IPS-18c (cell line): Measurements from ENCODE around the gene INTS1.

Experiments used
- H3K4me3 ChIP-seq: 2 replicates; pipeline ENCODE4 v1.7.0; 2013; ENCODE audit warnings: low read depth, mild to moderate bottlenecking, low read length, moderate library complexity; ENCODE audit not compliant: insufficient read depth
- H3K9me3 ChIP-seq: one replicate; pipeline ENCODE4 v1.6.1; 2013; ENCODE audit warnings: mild to moderate bottlenecking, low read length, moderate library complexity; ENCODE audit not compliant: control insufficient read depth, insufficient read depth

Gene INTS1

GRCh38 chr7:1498370-1499305, 5.6 kb downstream of the INTS1 start:
- no peak overlapping the region for H3K4me3 ChIP-seq
- no peaks in the 10 kb centered on the region for H3K9me3 ChIP-seq

DNA sequence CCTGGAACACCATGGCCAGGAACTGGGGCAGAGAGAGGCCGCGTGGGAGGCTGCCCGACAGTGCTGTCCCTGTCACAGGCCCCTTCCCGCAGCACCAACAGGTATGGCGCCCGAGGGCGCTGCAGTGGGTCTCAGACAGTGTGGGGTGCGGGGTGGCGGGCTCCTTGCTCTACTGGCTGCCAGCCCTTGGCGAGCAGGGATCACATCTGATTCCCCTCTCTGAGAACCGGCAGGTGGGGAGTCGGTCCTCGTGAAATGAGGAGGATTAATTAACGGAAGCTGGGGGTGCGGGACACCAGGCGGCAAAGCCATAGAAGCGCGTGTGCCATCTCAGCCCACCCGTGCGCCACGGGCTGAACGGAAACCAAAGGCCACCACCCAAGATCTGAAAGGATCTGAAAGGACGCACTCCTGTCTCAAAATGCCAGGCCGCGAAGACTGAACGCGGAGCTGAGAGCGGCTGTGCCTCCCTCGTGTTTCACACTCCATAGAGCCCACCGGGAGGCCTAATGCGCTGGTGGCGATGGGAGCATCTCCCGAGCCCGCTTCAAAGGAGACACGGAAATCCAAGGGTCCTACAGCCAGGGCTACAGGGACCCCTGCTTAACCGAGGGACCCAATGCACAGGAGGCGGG, 6.8 kb downstream of the INTS1 start:
- H3K9me3 ChIP-seq = peaks cover 2% of the 10 kb centered on the region
- H3K4me3 ChIP-seq = no peak overlapping the region

- H3K9me3 ChIP-seq = peaks cover 2% of the 10 kb centered on the region
- H3K4me3 ChIP-seq = no peak overlapping the region
Measured at GRCh38 chr7:1496531-1497292, 7.5 kb downstream of the INTS1 start.

DNA sequence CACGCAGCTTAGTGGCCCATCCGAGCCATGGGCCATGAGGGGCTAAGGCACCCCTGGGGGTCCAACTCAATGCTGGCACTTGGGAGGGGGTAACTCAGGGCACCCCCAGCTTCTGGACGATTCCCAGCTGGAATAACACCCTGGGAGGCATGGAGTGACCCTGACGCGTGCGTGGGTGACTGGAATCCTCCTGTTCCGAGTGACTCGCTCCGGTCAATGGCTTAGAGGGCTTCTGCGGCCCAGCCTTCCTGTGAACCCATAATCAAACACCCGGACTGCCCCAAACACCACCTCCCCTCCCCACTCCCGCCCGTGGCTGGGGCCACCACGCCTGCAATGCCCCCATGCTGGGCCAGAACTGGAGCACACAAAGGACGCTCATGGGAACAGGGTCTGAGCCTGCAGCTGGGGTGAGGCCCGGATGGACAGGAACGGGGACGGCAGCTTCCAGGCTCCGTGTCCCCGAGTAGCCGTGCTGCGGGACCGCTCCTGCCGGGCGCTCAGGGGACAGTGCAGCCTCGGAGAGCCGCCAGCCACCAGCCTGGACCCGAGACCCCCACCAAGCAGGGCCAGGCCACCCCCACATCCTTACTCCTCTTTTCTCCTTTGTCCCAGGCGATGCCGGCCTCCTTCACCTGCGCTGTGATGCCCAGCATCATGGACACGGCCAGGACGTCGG, 8.5 kb downstream of the INTS1 start:
- no peak overlapping the region for H3K4me3 ChIP-seq
- H3K9me3 ChIP-seq = peaks cover 2% of the 10 kb centered on the region

- no peak overlapping the region for H3K4me3 ChIP-seq
- H3K9me3 ChIP-seq = peaks cover 2% of the 10 kb centered on the region
Measured at GRCh38 chr7:1494866-1495563, 9.2 kb downstream of the INTS1 start.

DNA sequence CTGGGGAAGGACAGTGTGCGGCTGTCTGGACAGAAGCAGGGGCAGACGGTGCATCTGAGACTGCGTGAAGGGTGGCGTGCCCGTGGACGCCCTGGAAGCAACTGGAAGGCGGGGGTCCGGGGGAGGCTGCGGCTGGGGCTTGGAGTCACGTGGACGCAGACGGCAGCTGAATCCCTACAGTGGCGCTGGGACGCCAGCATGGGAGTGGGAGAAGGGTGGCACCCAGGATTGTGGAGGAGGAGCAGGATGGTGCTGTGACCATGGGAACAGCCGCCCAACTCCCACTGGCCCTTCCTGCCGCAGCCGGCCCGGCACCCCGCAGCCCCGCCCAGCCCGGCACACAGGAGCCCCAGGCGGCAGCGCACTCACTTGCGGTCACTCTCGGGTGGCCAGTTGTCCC, 9.7 kb downstream of the INTS1 start:
- H3K9me3 ChIP-seq = peaks cover 2% of the 10 kb centered on the region
- H3K4me3 ChIP-seq = no peak overlapping the region

- Histone ChIP-seq H3K9me3 (peaks cover 2% of the 10 kb centered on the region), H3K4me3 (no peak overlapping the region)
Measured at GRCh38 chr7:1493571-1493970, 10.6 kb downstream of the INTS1 start.

DNA sequence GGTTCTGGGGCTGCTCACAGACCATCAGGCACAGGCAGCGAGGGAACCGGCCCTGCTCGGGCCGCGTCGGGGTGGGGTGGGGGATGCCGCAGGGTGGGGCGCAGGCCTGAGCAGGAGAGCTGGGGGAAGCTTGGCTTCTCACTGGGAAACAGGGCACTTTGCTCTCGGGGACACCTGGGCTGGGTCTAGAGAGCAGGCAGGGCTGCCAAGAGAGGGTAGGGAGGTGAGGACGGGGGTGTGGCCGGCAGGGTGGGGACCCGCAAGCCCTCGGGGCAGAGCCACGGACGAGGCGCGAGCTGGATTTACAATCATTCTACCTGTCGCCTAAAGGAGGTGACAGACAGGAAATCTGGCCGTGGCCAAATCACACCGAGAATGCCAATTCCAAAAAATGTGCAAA, 11.1 kb downstream of the INTS1 start:
- Histone ChIP-seq H3K4me3 (no peak overlapping the region), H3K9me3 (peaks cover 2% of the 10 kb centered on the region)

- Histone ChIP-seq H3K9me3 (peaks cover 2% of the 10 kb centered on the region), H3K4me3 (no peak overlapping the region)
Measured at GRCh38 chr7:1492640-1493039, 11.5 kb downstream of the INTS1 start.

DNA sequence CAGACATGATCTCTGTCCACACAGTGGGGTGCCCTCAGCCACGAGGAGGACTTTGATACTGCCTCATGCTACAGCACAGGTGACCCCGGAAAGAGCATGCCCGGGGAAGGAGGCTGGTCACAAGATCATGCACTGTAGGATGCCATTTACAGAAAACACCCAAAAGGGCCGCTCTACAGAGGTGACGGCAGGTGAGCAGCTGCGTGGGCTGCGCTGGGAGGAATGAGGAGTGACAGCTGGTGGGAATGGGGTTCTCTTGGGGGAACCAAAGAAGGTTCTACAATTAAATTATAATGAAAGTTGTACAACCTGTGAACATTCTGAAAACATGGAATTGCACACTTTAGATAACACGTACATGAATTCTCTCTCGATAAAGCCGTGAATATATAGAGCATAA, 12.0 kb downstream of the INTS1 start:
- no peak overlapping the region for H3K4me3 ChIP-seq
- peaks cover 2% of the 10 kb centered on the region for H3K9me3 ChIP-seq

DNA sequence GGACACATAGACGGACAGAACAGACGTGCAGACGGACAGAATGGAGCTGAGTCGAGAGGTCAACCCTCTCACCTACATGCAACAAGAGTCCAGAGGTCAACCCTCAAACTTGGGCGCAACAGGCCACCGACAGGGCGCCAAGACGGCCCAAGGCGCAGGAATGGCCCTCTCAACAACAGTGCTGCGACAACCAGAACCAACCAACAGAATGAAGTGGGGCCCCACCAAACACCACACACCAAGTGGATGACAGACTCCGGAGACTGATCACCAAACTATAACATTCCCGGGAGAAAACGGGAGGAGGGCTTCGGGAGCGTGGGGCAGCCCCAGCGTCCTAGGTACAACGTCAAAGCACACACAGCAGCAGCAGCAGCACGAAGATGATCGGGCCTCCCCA, 13.4 kb downstream of the INTS1 start:
- Histone ChIP-seq H3K4me3 (no peak overlapping the region), H3K9me3 (peaks cover 2% of the 10 kb centered on the region)

- H3K9me3 ChIP-seq = peaks cover 2% of the 10 kb centered on the region
Measured at GRCh38 chr7:1489336-1489735, 14.9 kb downstream of the INTS1 start.

DNA sequence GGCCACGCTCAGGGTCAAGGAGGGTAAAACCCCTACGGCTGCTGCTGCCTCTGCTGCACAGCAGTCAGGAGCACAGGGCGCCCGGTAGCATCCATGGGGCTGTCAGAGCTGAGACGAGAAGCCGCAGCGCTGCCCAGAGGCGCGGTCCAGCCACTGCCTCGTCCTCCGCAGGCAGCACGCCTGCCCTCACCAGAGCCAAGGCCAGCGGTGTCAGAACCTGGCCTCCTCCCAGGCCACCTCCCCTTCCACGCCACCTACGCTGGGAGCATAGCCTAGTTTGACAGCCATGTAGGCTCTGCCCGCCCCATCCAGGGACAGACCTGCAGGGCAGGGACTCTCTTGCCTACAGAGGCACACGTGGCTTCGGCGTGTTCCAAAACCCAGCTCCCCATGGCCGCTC, 16.2 kb downstream of the INTS1 start:
- H3K9me3 ChIP-seq = no peaks in the 10 kb centered on the region
- no peak overlapping the region for H3K4me3 ChIP-seq

More at GRCh38 chr7:1489336-1489735, 14.9 kb downstream of the INTS1 start:
- no peak overlapping the region for H3K4me3 ChIP-seq

DNA sequence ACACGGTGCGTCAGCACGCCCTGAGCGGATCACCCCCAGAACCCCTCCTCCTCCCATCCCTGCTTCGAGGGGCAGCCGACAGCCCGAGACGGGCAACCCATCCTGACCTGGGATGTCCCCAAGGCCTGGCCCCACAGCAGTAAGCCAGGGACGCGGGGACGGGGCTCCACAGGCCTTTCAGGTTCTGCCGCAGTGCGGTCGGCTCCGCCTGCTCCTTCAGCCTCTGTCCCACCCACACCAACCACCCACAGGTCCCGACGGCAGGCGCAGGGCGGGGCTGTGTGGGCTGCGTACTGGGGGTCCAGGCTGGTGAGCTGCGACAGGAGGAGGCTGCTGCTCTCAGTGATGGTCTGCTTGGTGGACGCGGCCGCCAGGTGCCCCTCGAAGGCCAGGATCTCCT, 16.7 kb downstream of the INTS1 start:
- Histone ChIP-seq H3K9me3 (no peaks in the 10 kb centered on the region), H3K4me3 (no peak overlapping the region)

DNA sequence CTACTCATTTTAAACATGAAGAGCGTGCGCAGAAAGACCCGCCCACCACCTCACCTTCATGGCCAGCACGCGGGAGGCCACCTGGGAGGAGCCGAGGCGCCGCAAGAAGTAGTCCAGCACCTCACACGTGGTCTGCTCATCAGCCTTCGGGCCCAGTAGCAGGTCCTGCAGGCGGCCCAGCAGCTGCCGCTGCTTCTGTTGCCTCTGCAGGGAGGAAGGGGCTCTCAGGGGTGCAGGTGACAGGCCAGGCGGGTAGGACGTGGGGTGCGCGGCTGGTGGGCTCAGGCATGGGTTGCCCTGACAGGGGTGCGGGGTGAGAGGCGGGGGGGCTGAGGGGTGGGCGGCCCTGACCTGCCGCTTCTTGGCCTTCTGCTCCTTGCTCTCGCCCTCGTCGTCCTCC, 17.6 kb downstream of the INTS1 start:
- H3K9me3 ChIP-seq = no peaks in the 10 kb centered on the region
- no peak overlapping the region for H3K4me3 ChIP-seq

- H3K9me3 ChIP-seq = no peaks in the 10 kb centered on the region
- no peak overlapping the region for H3K4me3 ChIP-seq
Measured at GRCh38 chr7:1485156-1485555, 19.0 kb downstream of the INTS1 start.

DNA sequence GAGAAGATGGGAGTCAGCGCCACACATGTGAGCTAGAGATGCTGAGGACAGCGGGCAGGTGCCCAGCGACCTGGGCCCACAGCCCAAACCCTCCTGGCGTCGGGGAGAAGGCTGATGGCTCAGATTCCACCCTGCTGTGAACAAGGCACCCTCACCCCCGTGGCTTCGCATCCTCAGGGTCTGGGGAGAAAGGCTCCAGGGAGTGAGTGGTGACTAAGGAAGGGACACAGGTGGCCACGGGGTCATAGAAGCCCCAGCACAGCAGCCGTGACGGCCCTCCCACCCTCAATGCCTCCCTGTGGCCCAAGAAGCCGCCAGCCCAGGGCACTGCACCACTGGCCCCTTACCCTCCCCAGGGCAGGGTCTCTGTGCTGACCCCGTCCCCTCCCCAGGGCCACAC, 19.6 kb downstream of the INTS1 start:
- H3K9me3 ChIP-seq = no peaks in the 10 kb centered on the region
- no peak overlapping the region for H3K4me3 ChIP-seq
